ENCODE data around the gene CEP112. TPM values are rescaled to one million over a fixed set of nuclear protein-coding genes. Genes with fewer than 3 reads are reported as not detected.

Gene CEP112
- total RNA-seq, 4 donors from 2014 or later, result 15.8 to 50.3 (median 20.2) TPM

DNA sequence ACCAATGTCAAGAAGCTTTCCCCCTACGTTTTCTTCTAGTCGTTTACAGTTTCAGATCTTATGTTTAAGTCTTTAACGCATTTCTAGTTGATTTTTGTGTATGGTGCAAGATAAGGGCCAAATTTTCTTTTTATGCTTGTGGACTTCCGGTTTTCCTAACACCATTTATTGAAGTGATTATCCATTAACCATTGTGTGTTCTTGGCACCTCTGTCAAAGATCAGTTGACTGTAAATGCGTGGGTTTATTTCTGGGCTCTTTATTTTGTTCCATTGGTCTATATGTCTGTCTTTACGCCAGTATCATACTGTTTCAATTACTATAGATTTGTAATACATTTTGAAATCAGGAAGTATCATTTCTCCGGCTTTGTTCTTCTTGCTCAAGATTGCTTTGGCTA is 49.5 kb downstream of the CEP112 start:
- TF ChIP-seq, protein P1, sequence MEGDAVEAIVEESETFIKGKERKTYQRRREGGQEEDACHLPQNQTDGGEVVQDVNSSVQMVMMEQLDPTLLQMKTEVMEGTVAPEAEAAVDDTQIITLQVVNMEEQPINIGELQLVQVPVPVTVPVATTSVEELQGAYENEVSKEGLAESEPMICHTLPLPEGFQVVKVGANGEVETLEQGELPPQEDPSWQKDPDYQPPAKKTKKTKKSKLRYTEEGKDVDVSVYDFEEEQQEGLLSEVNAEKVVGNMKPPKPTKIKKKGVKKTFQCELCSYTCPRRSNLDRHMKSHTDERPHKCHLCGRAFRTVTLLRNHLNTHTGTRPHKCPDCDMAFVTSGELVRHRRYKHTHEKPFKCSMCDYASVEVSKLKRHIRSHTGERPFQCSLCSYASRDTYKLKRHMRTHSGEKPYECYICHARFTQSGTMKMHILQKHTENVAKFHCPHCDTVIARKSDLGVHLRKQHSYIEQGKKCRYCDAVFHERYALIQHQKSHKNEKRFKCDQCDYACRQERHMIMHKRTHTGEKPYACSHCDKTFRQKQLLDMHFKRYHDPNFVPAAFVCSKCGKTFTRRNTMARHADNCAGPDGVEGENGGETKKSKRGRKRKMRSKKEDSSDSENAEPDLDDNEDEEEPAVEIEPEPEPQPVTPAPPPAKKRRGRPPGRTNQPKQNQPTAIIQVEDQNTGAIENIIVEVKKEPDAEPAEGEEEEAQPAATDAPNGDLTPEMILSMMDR (IDR thresholded peaks at IDR 0.05), result no peak
- DNase-seq (ENCODE audit: low spot score) (no peak), ATAC-seq (ENCODE audit: low FRiP score) (no peak)

DNA sequence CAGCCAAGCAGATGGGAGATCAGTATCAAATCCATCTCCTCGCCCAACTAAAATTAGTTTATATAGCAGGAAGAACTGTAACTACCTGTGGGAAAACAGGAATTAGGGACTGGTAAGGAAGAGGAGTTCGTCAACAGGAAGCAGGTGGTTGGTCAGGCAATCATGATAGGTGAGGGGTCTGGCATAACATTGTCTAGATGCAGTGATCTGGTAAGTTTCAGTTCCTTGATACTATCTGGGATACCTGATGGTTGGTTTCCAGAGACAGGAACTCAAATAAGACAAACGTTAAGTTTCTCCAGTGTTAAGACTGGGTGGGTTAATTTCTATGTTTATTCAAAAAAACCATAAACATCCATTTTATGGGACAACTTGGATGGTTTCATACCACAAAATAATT is 53.8 kb downstream of the CEP112 start:
- ATAC-seq (ENCODE audit: low FRiP score) (no peak), DNase-seq (ENCODE audit: low spot score) (no peak)
- TF ChIP-seq, protein P1 (IDR thresholded peaks at IDR 0.05), result no peak

DNA sequence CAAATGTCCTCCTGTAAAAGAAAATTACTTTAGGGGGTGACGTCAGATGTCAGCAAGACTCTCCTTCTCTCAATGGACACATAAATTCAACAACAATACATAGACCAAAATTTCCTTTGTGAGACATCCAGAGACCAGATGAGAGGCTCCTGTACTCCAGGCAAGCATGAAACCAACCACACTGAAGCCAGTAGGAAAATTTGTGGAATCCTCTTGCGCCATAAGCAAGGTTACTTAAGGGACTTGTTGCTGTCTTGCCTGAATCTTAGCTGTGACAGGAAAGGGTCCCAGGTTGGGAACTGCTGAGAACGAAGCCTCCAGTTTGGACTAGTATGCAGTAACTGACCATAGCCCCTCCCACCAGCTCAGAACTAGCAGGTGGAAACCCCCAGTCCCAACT is 56.0 kb downstream of the CEP112 start:
- ATAC-seq (ENCODE audit: low FRiP score), result no peak
- TF ChIP-seq, protein P1 (IDR thresholded peaks at IDR 0.05), result no peak
- no peak for DNase-seq (ENCODE audit: low spot score)

DNA sequence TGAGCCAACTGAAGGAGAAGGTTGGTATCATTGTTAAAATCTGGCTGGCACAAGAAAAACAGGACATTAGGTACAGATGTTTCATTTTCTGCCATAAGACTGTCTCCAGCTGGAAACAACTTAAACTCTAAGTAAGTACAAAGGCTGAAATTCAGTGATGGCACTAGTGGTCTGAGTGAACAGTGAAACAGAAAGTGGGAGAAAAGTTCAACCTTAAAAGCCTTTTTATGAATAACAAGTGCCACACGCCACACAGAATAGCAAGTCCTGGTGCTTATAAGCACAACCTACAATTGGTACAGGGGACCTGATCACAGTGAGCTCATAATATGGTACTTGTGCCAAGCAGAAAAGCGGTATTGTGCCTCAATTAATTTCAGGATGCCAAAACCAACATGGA is 56.7 kb downstream of the CEP112 start:
- TF ChIP-seq, protein P1 (IDR thresholded peaks at IDR 0.05), result no peak
- DNase-seq (ENCODE audit: low spot score) (no peak), ATAC-seq (ENCODE audit: low FRiP score) (no peak)

DNA sequence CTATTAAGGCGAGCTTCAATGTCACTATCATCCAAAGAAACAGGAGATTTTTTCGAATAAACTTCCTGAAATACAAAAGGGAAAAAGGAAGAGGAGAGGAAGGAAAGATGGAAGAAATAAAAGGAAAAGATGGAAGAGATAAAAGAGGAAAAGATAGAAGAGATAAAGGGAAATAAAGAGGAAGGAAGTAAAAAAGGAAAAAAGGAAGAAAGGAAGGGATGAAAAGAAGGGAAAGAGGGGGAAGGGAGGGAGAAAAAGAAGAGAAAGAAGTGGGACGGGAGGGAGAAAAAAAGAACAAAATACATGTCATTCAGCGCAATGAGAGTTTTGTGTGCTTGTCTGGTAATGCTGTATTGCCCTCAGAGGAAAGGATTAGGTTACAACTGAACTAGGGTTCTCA is 62.2 kb downstream of the CEP112 start:
- TF ChIP-seq, protein P1 (IDR thresholded peaks at IDR 0.05), result no peak
- DNase-seq (ENCODE audit: low spot score), result no peak
- no peak for ATAC-seq (ENCODE audit: low FRiP score)

DNA sequence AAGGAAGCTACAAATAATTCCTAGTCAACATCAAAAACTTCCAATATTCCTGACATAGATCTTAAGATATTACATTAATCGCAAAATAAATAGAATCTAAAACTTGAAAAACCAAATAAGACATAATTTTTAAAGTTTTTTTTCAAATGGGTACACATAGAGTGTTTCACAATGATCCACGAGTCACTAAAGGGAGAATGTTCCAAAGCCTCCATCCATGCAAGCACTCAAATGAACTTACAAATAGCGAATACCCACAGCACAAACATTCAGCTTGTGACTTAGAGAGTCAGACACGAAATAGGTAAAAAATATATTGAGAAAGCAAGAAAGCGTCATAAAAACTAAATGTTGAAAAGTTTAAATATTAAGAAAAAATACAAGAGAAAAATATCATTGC is 65.7 kb downstream of the CEP112 start:
- TF ChIP-seq, protein P1 (IDR thresholded peaks at IDR 0.05), result no peak
- no peak for DNase-seq (ENCODE audit: low spot score)
- no peak for ATAC-seq (ENCODE audit: low FRiP score)

DNA sequence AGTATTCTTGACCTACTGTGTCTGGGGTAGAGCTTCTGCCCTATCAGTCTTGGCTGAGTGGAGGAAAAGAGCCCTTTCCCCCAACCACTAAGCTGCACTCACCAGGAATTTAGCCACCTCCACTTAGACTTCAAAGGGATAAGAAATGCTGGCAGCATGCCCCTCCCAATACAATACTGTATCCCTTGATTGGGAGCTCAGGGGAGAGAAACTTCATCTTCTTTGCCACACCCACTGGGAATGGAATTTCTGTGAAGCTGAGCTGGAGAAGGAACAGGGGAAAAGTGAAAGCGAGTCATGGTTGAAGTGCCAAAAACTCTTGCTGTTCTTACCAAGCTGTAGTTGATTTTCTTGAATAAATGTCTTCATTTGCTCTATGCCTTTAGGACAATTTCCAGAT is 68.8 kb downstream of the CEP112 start:
- no peak for DNase-seq (ENCODE audit: low spot score)

More for the DNA sequence above, 68.8 kb downstream of the CEP112 start:
- no peak for ATAC-seq (ENCODE audit: low FRiP score)
- TF ChIP-seq, protein P1 (IDR thresholded peaks at IDR 0.05), result no peak
